Measurements from ENCODE around the gene ADPRM. TPM values are rescaled to one million over a fixed set of nuclear protein-coding genes. Genes with fewer than 3 reads are reported as not detected.
A peak's percentile ranks its signal among the peaks of the same experiment; 100 is the strongest.

The ADPRM gene
- total RNA-seq (10 to 100 TPM in 2 of 4 donors, 1 to 10 TPM in 2; 8.9 to 15.8 (median 10.6) TPM), polyA plus RNA-seq (10 to 100 TPM; 10.6 to 14.6 (median 13.7) TPM)
- long read RNA-seq, donor 1, partial matches to known transcripts = 0 of 6 reads
- long read RNA-seq, donor 1, other reads (novel, unspliced or antisense) = 0 of 6 reads
- long read RNA-seq, donor 2, transcript ADPRM-201 (4 exons, 1,209 nt) = major isoform, 5 of 12 reads
- long read RNA-seq, donor 2, transcript ADPRM-202 (4 exons, 1,277 nt) = major isoform, 5 of 12 reads
- long read RNA-seq, donor 2, partial matches to known transcripts = 1 of 12 reads
- long read RNA-seq, donor 2, other reads (novel, unspliced or antisense) = 1 of 12 reads

- peaks cover 13 to 33% of the 10 kb centered on the region in 2 donors for H3K36me3 ChIP-seq (ENCODE audit: insufficient read depth in 1 of 2, low read depth in 1 of 2)
- peak; percentile 95 to 97 for DNase-seq
- H3K4me3 ChIP-seq = peak within 1 kb of the TSS; percentile 96
- TF ChIP-seq CTCF (IDR thresholded peaks at IDR 0.05) = peak; percentile 44
- intact Hi-C loops (cut with DNase I) = loop anchor here in 1 of 2 donors (10.0 kb wide), 1 partner anchor 1297 kb away; the partner anchor contains the start of gene ZNF18
- H3K9me3 ChIP-seq = no peaks in the 10 kb centered on the region
- WGBS, 3 donors = 0 to 1% (median 1%) methylated on average over 63 to 84 of the region's 84 CpGs
- peaks cover 7% of the 10 kb centered on the region for H3K4me1 ChIP-seq
- H3K27me3 ChIP-seq (ENCODE audit: insufficient read depth in 3 of 3, low read length in 2 of 3) = no peaks in the 10 kb centered on the region
- ATAC-seq = peak; percentile 96 to 98 (median 98)
- H3K27ac ChIP-seq = peak within 1 kb of the TSS; percentile 95
Measured at GRCh38 chr17:10697092-10698081, at the start of gene ADPRM, which contains the start of gene SCO1. Gene ADPRM, plus strand, starts transcription at chr17:10697594. Its CDS starts 7,333 bp downstream, at chr17:10704927. Gene SCO1, minus strand, starts transcription at chr17:10697533. Its CDS starts 26 bp downstream, at chr17:10697507.

- WGBS, 3 donors = 90 to 91% (median 91%) methylated on average over 5 of the region's 5 CpGs
- peaks cover 0 to 49% of the 10 kb centered on the region in 2 donors for H3K36me3 ChIP-seq (ENCODE audit: insufficient read depth in 1 of 2, low read depth in 1 of 2)
- DNase-seq = no peak
- no peak overlapping the region for H3K4me3 ChIP-seq
- no peaks in the 10 kb centered on the region for H3K4me1 ChIP-seq
- no peak overlapping the region for H3K27ac ChIP-seq
- no peaks in the 10 kb centered on the region for H3K27me3 ChIP-seq (ENCODE audit: insufficient read depth in 3 of 3, low read length in 2 of 3)
- intact Hi-C loops (cut with DNase I) = loop anchor here in 1 of 2 donors (5.0 kb wide), 1 partner anchor 199 kb away; no protein-coding TSS in a partner anchor
- no peaks in the 10 kb centered on the region for H3K9me3 ChIP-seq
- TF ChIP-seq CTCF (IDR thresholded peaks at IDR 0.05) = no peak
- no peak for ATAC-seq
Measured at GRCh38 chr17:10648381-10648780, 49.0 kb upstream of the ADPRM start.

GRCh38 chr17:10648956-10649355 is 48.4 kb upstream of the ADPRM start:
- intact Hi-C loops (cut with DNase I) = loop anchor here in 1 of 2 donors (5.0 kb wide), 1 partner anchor 198 kb away; no protein-coding TSS in a partner anchor
- ATAC-seq = no peak
- Histone ChIP-seq H3K4me1 (no peaks in the 10 kb centered on the region), H3K27me3 (ENCODE audit: insufficient read depth in 3 of 3, low read length in 2 of 3) (no peaks in the 10 kb centered on the region), H3K36me3 (ENCODE audit: insufficient read depth in 1 of 2, low read depth in 1 of 2) (peaks cover 0 to 45% of the 10 kb centered on the region in 2 donors), H3K9me3 (no peaks in the 10 kb centered on the region), H3K27ac (no peak overlapping the region), H3K4me3 (no peak overlapping the region)
- no peak for DNase-seq
- WGBS, 3 donors = 74 to 79% (median 78%) methylated on average over 3 of the region's 3 CpGs
- no peak for TF ChIP-seq CTCF (IDR thresholded peaks at IDR 0.05)

GRCh38 chr17:10649602-10650001 is 47.8 kb upstream of the ADPRM start:
- Histone ChIP-seq H3K27me3 (ENCODE audit: insufficient read depth in 3 of 3, low read length in 2 of 3) (no peaks in the 10 kb centered on the region), H3K4me1 (no peaks in the 10 kb centered on the region), H3K9me3 (no peaks in the 10 kb centered on the region), H3K36me3 (ENCODE audit: insufficient read depth in 1 of 2, low read depth in 1 of 2) (peaks cover 0 to 39% of the 10 kb centered on the region in 2 donors), H3K27ac (no peak overlapping the region), H3K4me3 (no peak overlapping the region)
- ATAC-seq (no peak), DNase-seq (no peak)
- WGBS, 3 donors = 89 to 96% (median 92%) methylated on average over 5 of the region's 5 CpGs
- no peak for TF ChIP-seq CTCF (IDR thresholded peaks at IDR 0.05)
- intact Hi-C loops (cut with DNase I) = loop anchor here in 1 of 2 donors (5.0 kb wide), 1 partner anchor 198 kb away; no protein-coding TSS in a partner anchor

Measured in psoas muscle (tissue), 8 donors.